Right atrium auricular region (tissue), 2 donors: ENCODE data around the gene PGM2L1. TPM values are rescaled to one million over a fixed set of nuclear protein-coding genes. Genes with fewer than 3 reads are reported as not detected.

Experiments
- DNase-seq: peaks from one replicate; pipeline ENCODE4 v3.0.0-alpha.2; 2019; ENCODE audit warnings: low spot score
- H3K27ac ChIP-seq, 2 donors: fragments of 200-600 bp; sonication (generic); 1 replicate in 1 of 2; 2 replicates in 1 of 2; pipeline ENCODE4 v1.5.1; 2016 to 2019
- H3K27me3 ChIP-seq, 2 donors: fragments of 200-600 bp; sonication (generic); one replicate each; pipeline versions ENCODE4 v1.5.1 to v1.6.0; 2017 to 2019
- H3K36me3 ChIP-seq: fragments of 200-600 bp; sonication (generic); one replicate; pipeline ENCODE4 v1.5.1; 2016
- H3K4me1 ChIP-seq, 2 donors: fragments of 200-600 bp; sonication (generic); one replicate each; pipeline versions ENCODE4 v1.5.1 to v1.6.0; 2017 to 2019
- H3K4me3 ChIP-seq, 2 donors: fragments of 200-600 bp; sonication (generic); 1 replicate in 1 of 2; 2 replicates in 1 of 2; pipeline ENCODE4 v1.5.1; 2017 to 2019; ENCODE audit warnings: mild to moderate bottlenecking in 1 of 2, moderate library complexity in 1 of 2
- H3K9me3 ChIP-seq, 2 donors: fragments of 200-600 bp; sonication (generic); one replicate each; pipeline ENCODE4 v1.5.1; 2019
- total RNA-seq, 2 donors: library from RNA; depleted of rRNA; stranded (reverse); fragments of >200 nt; gene quantifications; one replicate each; pipeline ENCODE4 v1.1.0, GENCODE V29; 2016
- TF ChIP-seq, protein P1 (sequence below), 2 donors: fragments of 200-600 bp; sonication (generic); IDR thresholded peaks; one replicate each; pipeline ENCODE4 v1.5.1; 2019; ENCODE audit warnings: antibody characterized with exemption in 2 of 2

The PGM2L1 gene
- total RNA-seq, 2 donors from 2014 or later = 2.3 to 3.4 TPM

DNA sequence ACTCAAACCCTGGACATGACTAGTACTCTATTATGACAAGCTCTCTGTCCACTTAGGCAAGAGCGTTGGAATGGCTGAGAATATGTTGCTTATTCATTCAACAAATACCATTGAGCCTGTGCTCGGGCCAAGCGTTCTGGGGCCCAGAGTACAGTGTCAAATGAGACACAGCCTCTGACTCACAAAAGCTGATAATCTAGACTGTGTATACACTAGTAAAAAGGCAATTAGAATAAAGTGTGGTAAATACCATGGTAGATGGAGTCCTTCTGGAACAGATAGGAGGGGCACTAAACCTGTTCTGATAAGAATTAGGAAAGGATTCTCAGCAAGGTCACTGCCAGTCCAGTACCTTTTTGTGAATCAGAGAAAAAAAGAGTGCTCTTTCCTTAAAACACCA, 44.4 kb upstream of the PGM2L1 start:
- Histone ChIP-seq H3K4me1 (peaks cover 0 to 20% of the 10 kb centered on the region in 2 donors), H3K27ac (no peak overlapping the region), H3K9me3 (no peaks in the 10 kb centered on the region), H3K27me3 (no peaks in the 10 kb centered on the region), H3K36me3 (no peaks in the 10 kb centered on the region), H3K4me3 (no peak overlapping the region)
- TF ChIP-seq, protein P1, sequence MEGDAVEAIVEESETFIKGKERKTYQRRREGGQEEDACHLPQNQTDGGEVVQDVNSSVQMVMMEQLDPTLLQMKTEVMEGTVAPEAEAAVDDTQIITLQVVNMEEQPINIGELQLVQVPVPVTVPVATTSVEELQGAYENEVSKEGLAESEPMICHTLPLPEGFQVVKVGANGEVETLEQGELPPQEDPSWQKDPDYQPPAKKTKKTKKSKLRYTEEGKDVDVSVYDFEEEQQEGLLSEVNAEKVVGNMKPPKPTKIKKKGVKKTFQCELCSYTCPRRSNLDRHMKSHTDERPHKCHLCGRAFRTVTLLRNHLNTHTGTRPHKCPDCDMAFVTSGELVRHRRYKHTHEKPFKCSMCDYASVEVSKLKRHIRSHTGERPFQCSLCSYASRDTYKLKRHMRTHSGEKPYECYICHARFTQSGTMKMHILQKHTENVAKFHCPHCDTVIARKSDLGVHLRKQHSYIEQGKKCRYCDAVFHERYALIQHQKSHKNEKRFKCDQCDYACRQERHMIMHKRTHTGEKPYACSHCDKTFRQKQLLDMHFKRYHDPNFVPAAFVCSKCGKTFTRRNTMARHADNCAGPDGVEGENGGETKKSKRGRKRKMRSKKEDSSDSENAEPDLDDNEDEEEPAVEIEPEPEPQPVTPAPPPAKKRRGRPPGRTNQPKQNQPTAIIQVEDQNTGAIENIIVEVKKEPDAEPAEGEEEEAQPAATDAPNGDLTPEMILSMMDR (IDR thresholded peaks at IDR 0.05) = no peak
- no peak for DNase-seq

DNA sequence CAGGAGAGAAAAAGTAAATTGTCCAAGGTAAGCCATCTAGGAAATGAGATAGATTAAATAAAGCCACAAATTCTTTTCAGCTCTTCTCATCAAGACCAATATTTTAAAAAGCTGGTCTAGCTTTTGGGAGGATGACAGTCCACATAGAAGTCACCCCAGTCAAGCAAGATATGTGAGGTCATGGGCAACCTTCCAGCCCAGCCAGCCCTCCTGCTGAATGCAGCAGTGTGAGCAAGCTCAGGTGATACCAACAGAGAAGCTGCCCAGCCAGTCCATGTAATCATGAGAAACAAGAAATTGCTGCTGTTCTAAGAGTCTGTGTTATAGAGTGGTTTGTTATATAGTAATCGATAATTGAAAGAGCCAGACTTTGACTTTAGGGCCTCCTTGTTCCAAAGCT, 40.4 kb upstream of the PGM2L1 start:
- TF ChIP-seq, protein P1 (IDR thresholded peaks at IDR 0.05) = no peak
- no peaks in the 10 kb centered on the region for H3K27me3 ChIP-seq
- H3K36me3 ChIP-seq = no peaks in the 10 kb centered on the region
- no peaks in the 10 kb centered on the region for H3K9me3 ChIP-seq
- no peak overlapping the region for H3K27ac ChIP-seq
- peaks cover 0 to 10% of the 10 kb centered on the region in 2 donors for H3K4me1 ChIP-seq
- DNase-seq = no peak
- H3K4me3 ChIP-seq = no peak overlapping the region

DNA sequence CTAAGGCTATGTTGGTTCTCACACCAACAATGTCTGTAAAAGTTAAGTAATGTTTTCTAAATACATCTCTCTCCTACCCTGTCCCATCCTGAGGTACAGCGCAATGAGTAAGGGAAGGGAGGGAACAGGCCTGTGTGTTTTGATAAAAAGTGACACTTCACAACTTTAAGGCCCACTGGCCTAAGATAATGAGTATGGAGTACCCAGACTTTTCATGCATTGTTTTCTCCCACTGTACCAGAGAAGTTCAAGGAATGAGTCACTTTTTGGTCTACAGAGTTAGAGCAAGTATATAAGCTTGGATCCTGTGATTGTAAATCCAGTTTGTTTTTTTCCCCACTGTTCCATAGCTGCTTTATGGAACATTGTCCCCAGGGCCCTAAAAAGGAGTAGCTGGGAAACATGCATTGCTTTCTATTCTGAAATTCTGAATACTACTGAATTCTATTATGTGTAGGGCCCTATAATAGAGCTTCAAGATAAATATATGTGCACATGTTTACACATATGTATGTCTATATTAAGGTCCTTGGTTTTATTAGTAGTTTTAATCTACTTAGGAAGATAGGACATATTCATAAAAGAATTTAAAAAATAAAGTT, 39.3 kb upstream of the PGM2L1 start:
- Histone ChIP-seq H3K4me3 (no peak overlapping the region), H3K36me3 (no peaks in the 10 kb centered on the region), H3K9me3 (no peaks in the 10 kb centered on the region), H3K4me1 (no peaks in the 10 kb centered on the region), H3K27me3 (no peaks in the 10 kb centered on the region), H3K27ac (no peak overlapping the region)
- TF ChIP-seq, protein P1 (IDR thresholded peaks at IDR 0.05) = no peak
- no peak for DNase-seq

DNA sequence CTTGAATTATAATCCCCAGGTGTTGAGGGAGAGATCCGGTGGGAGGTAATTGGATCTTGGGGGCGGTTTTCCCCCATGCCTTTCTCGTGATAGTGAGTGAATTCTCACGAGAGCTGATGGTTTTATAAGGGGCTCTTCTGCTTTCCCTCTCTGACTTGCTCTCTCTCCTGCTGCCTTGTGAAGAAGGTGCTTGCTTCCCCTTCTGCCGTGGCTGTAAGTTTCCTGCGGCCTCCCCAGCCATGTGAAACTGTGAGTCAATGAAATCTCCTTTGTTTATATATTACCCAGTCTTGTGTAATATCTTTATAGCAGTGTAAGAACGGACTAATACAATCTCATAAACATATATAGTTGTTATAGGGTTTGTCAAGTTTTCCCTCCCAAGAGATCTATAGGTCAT, 36.3 kb upstream of the PGM2L1 start:
- Histone ChIP-seq H3K36me3 (no peaks in the 10 kb centered on the region), H3K9me3 (no peaks in the 10 kb centered on the region), H3K4me1 (no peaks in the 10 kb centered on the region), H3K27ac (no peak overlapping the region), H3K4me3 (no peak overlapping the region), H3K27me3 (no peaks in the 10 kb centered on the region)
- DNase-seq = no peak
- TF ChIP-seq, protein P1 (IDR thresholded peaks at IDR 0.05) = no peak

DNA sequence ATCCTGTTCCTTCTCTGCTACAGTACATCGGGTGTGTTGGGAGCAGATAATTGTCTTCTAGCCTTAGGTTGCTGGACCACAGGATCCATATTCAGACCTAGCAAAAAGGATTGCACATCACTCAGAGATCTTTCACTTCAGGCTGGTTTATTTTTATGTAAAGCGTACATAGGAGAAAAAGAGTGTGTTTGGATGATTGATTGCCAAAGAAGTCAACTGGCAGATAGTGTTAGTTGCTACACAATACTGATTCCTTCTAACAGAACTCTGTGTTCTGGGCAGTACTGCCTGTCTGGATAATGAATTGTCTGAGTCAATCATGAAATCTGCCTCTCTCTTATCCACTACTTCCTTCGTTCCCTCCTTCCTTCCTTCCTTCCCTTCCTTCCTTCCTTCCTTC, 31.0 kb upstream of the PGM2L1 start:
- H3K27ac ChIP-seq = no peak overlapping the region
- H3K27me3 ChIP-seq = no peaks in the 10 kb centered on the region
- H3K4me1 ChIP-seq = no peaks in the 10 kb centered on the region
- TF ChIP-seq, protein P1 (IDR thresholded peaks at IDR 0.05) = no peak
- no peaks in the 10 kb centered on the region for H3K36me3 ChIP-seq
- H3K9me3 ChIP-seq = peaks cover 0 to 8% of the 10 kb centered on the region in 2 donors
- H3K4me3 ChIP-seq = no peak overlapping the region
- no peak for DNase-seq

DNA sequence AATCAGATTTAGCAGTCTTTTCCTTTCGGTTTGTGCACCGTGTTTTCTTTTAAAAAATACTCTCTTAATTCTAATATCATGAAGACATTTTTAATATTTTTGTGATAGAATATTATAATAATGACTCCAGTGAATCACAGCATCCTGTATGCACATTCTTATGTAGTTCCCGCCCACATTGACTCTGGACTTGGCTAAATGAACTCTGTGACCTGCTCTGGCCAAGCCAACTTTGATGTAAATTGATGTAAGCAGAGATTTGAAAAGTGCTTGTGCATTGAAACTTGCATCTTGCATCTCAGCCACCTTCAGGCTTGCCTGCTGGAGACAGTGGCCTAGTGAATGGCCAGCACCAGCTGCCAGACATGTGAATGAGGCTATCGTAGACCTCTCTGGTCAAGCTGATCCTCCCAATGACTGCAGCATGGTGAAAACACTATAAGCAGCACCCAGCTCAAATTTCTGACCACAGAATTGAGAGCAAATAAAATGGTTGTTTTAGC, 29.2 kb upstream of the PGM2L1 start:
- Histone ChIP-seq H3K4me3 (no peak overlapping the region), H3K4me1 (no peaks in the 10 kb centered on the region), H3K9me3 (peaks cover 0 to 8% of the 10 kb centered on the region in 2 donors), H3K27ac (no peak overlapping the region), H3K36me3 (no peaks in the 10 kb centered on the region), H3K27me3 (no peaks in the 10 kb centered on the region)
- TF ChIP-seq, protein P1 (IDR thresholded peaks at IDR 0.05) = no peak
- no peak for DNase-seq
